ENCODE results near the gene NOX5.

- TF ChIP-seq CTCF (IDR thresholded peaks at IDR 0.05) (no peak), POLR2A (IDR thresholded peaks at IDR 0.05) (no peak)
Measured at GRCh38 chr15:69094124-69094921, 79.8 kb downstream of the NOX5 start.

All from body of pancreas (tissue), 4 donors.